Trophoblast cell (in vitro differentiated cells and primary cell): ENCODE results near the gene ARHGAP22.
A peak's percentile ranks its signal among the peaks of the same experiment; 100 is the strongest.

ENCODE experiments used
- DNase-seq, 2 donors: peaks; one replicate each; pipeline ENCODE4 v3.0.0-alpha.2; 2016
- H2AFZ ChIP-seq: 2 replicates; pipeline ENCODE4 v1.6.1; 2013; ENCODE audit warnings: low read length, moderate library complexity, mild to moderate bottlenecking; ENCODE audit not compliant: insufficient read depth, poor library complexity
- H2AK5ac ChIP-seq: 2 replicates; pipeline ENCODE4 v1.6.1; 2013; ENCODE audit warnings: mild to moderate bottlenecking, low read length
- H2BK120ac ChIP-seq: 2 replicates; pipeline ENCODE4 v1.6.1; 2013; ENCODE audit warnings: low read length, mild to moderate bottlenecking, moderate library complexity; ENCODE audit not compliant: insufficient read depth, poor library complexity
- H2BK12ac ChIP-seq: 2 replicates; pipeline ENCODE4 v1.6.1; 2013; ENCODE audit warnings: mild to moderate bottlenecking, low read length, moderate library complexity
- H2BK5ac ChIP-seq: 2 replicates; pipeline ENCODE4 v1.6.1; 2013; ENCODE audit warnings: low read length, low read depth, moderate library complexity, mild to moderate bottlenecking; ENCODE audit not compliant: poor library complexity
- H3K14ac ChIP-seq: 2 replicates; pipeline ENCODE4 v1.6.1; 2013; ENCODE audit warnings: mild to moderate bottlenecking, low read length
- H3K18ac ChIP-seq: 2 replicates; pipeline ENCODE4 v1.6.1; 2013; ENCODE audit warnings: mild to moderate bottlenecking, low read length
- H3K23ac ChIP-seq: 2 replicates; pipeline ENCODE4 v1.6.1; 2013; ENCODE audit warnings: low read length
- H3K27ac ChIP-seq: 2 replicates; pipeline ENCODE4 v1.5.1; 2013; ENCODE audit warnings: low read depth, mild to moderate bottlenecking, inconsistent platforms, low read length, moderate library complexity
- H3K27me3 ChIP-seq: 2 replicates; pipeline ENCODE4 v1.6.1; 2013; ENCODE audit warnings: inconsistent platforms, mild to moderate bottlenecking, low read length, moderate library complexity; ENCODE audit not compliant: insufficient read depth
- H3K36me3 ChIP-seq, 2 experiments: 1 replicate in 1 of 2; 2 replicates in 1 of 2; pipeline ENCODE4 v1.6.1; 2013; ENCODE audit warnings: low read length in 2 of 2, mild to moderate bottlenecking in 2 of 2, moderate library complexity in 1 of 2; ENCODE audit not compliant: insufficient read depth in 2 of 2, control insufficient read depth in 1 of 2
- H3K4ac ChIP-seq: 2 replicates; pipeline ENCODE4 v1.6.1; 2013; ENCODE audit warnings: low read depth, mild to moderate bottlenecking, low read length, moderate library complexity
- H3K4me1 ChIP-seq, 2 experiments: 1 replicate in 1 of 2; 2 replicates in 1 of 2; pipeline ENCODE4 v1.6.1; 2013; ENCODE audit warnings: low read length in 2 of 2, mild to moderate bottlenecking in 2 of 2, moderate library complexity in 1 of 2; ENCODE audit not compliant: insufficient read depth in 2 of 2, control insufficient read depth in 1 of 2
- H3K4me2 ChIP-seq: 2 replicates; pipeline ENCODE4 v1.6.1; 2013; ENCODE audit warnings: inconsistent platforms, mild to moderate bottlenecking, low read length, moderate library complexity
- H3K4me3 ChIP-seq: 2 replicates; pipeline ENCODE4 v1.5.1; 2013; ENCODE audit warnings: mild to moderate bottlenecking, low read depth, low read length, inconsistent platforms
- H3K79me1 ChIP-seq: one replicate; pipeline ENCODE4 v1.6.1; 2013; ENCODE audit warnings: low read length
- H3K79me2 ChIP-seq: 2 replicates; pipeline ENCODE4 v1.6.1; 2013; ENCODE audit warnings: low read length, mild to moderate bottlenecking; ENCODE audit not compliant: control insufficient read depth, insufficient read depth, poor library complexity
- H3K9ac ChIP-seq: 2 replicates; pipeline ENCODE4 v1.6.1; 2013; ENCODE audit warnings: mild to moderate bottlenecking, low read length
- H3K9me3 ChIP-seq: 2 replicates; pipeline ENCODE4 v1.6.1; 2013; ENCODE audit warnings: low read depth, mild to moderate bottlenecking, control low read depth, inconsistent platforms, low read length; ENCODE audit not compliant: insufficient read depth
- H4K12ac ChIP-seq: 2 replicates; pipeline ENCODE4 v1.6.1; 2013; ENCODE audit warnings: low read depth, mild to moderate bottlenecking, low read length, moderate library complexity
- H4K8ac ChIP-seq: 2 replicates; pipeline ENCODE4 v1.6.1; 2013; ENCODE audit warnings: low read depth, mild to moderate bottlenecking, low read length, moderate library complexity
- H4K91ac ChIP-seq: one replicate; pipeline ENCODE4 v1.6.1; 2013; ENCODE audit warnings: low read depth, mild to moderate bottlenecking, low read length, moderate library complexity
- WGBS: extraction: QIAGEN DNeasy Blood & Tissue Kit; methylation state at CpG from one replicate; pipeline ENCODE4 v1.1.7; 2013; ENCODE audit warnings: missing lambda C conversion rate; ENCODE audit not compliant: insufficient read length, insufficient coverage; ENCODE audit errors: extremely low coverage; 5-methylcytosine and 5-hydroxymethylcytosine counted together

ARHGAP22 gene

DNA sequence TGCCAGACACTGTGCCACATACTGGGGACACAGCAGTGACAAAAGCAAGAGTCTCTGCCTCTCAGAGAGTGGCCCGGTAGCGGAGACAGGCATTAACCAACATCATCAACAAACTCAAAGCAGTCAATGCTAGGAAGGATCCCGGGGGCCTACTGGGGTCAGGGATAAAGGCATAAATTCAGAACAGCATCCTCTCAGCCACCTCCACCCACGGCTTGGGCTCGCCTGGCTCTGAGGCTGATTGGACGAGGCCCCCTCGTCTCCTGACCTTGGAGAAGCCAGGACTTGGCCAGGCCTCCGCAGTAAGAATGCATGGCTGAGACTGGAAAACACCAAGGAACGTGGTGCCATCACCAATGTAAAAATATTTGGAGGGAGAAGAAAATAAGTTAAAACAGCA, 102.1 kb downstream of the ARHGAP22 start:
- Histone ChIP-seq H2BK5ac (no peak overlapping the region), H3K79me2 (no peaks in the 10 kb centered on the region), H3K18ac (no peak overlapping the region), H3K14ac (no peak overlapping the region), H2BK12ac (no peak overlapping the region), H4K91ac (no peak overlapping the region), H3K4me3 (no peak overlapping the region), H4K12ac (no peak overlapping the region), H3K27me3 (no peaks in the 10 kb centered on the region), H3K4me1 (no peaks in the 10 kb centered on the region), H2AK5ac (no peak overlapping the region), H3K4ac (no peak overlapping the region), H3K4me2 (no peak overlapping the region), H3K23ac (no peak overlapping the region), H3K36me3 (no peaks in the 10 kb centered on the region), H2BK120ac (no peak overlapping the region), H3K9ac (no peak overlapping the region), H3K79me1 (no peaks in the 10 kb centered on the region), H2AFZ (no peak overlapping the region), H3K9me3 (no peaks in the 10 kb centered on the region), H4K8ac (no peak overlapping the region), H3K27ac (no peak overlapping the region)
- no peak for DNase-seq
- no CpG with 5 or more reads among the region's 9 CpGs for WGBS

- no peak overlapping the region for H2AK5ac ChIP-seq
- H2BK12ac ChIP-seq = no peak overlapping the region
- H3K27me3 ChIP-seq = no peaks in the 10 kb centered on the region
- H3K9me3 ChIP-seq = no peaks in the 10 kb centered on the region
- H3K36me3 ChIP-seq = no peaks in the 10 kb centered on the region
- H4K91ac ChIP-seq = no peak overlapping the region
- H4K12ac ChIP-seq = no peak overlapping the region
- H2AFZ ChIP-seq = no peak overlapping the region
- H3K27ac ChIP-seq = no peak overlapping the region
- H3K4me1 ChIP-seq = peaks cover 1 to 6% of the 10 kb centered on the region in 2 experiments
- WGBS = 100% methylated on average over 1 of the region's 6 CpGs
- H3K4ac ChIP-seq = no peak overlapping the region
- no peaks in the 10 kb centered on the region for H3K79me1 ChIP-seq
- no peak overlapping the region for H2BK5ac ChIP-seq
- no peak overlapping the region for H3K23ac ChIP-seq
- no peaks in the 10 kb centered on the region for H3K79me2 ChIP-seq
- H4K8ac ChIP-seq = no peak overlapping the region
- H3K9ac ChIP-seq = no peak overlapping the region
- no peak overlapping the region for H3K18ac ChIP-seq
- H3K4me3 ChIP-seq = no peak overlapping the region
- no peak overlapping the region for H3K4me2 ChIP-seq
- H3K14ac ChIP-seq = no peak overlapping the region
- peak in 1 of 2 donors; percentile 19 for DNase-seq
- H2BK120ac ChIP-seq = no peak overlapping the region
Measured at GRCh38 chr10:48501787-48502771, 102.8 kb downstream of the ARHGAP22 start.

GRCh38 chr10:48501226-48501625, 103.6 kb downstream of the ARHGAP22 start:
- H3K4me1 ChIP-seq = peaks cover 10 to 13% of the 10 kb centered on the region in 2 experiments
- WGBS = no CpG with 5 or more reads among the region's 2 CpGs
- H4K12ac ChIP-seq = no peak overlapping the region
- H3K4me2 ChIP-seq = no peak overlapping the region
- no peak overlapping the region for H3K23ac ChIP-seq
- no peak overlapping the region for H3K4me3 ChIP-seq
- H3K27me3 ChIP-seq = no peaks in the 10 kb centered on the region
- no peaks in the 10 kb centered on the region for H3K79me1 ChIP-seq
- H3K4ac ChIP-seq = no peak overlapping the region
- no peak overlapping the region for H3K14ac ChIP-seq
- no peak overlapping the region for H4K91ac ChIP-seq
- H3K27ac ChIP-seq = no peak overlapping the region
- H3K79me2 ChIP-seq = no peaks in the 10 kb centered on the region
- no peaks in the 10 kb centered on the region for H3K36me3 ChIP-seq
- H2BK12ac ChIP-seq = no peak overlapping the region
- no peak overlapping the region for H4K8ac ChIP-seq
- no peak overlapping the region for H3K18ac ChIP-seq
- DNase-seq = no peak
- no peak overlapping the region for H2AFZ ChIP-seq
- H2BK5ac ChIP-seq = no peak overlapping the region
- no peak overlapping the region for H2BK120ac ChIP-seq
- H3K9me3 ChIP-seq = no peaks in the 10 kb centered on the region
- no peak overlapping the region for H2AK5ac ChIP-seq
- no peak overlapping the region for H3K9ac ChIP-seq

GRCh38 chr10:48500771-48501170, 104.1 kb downstream of the ARHGAP22 start:
- Histone ChIP-seq H4K12ac (no peak overlapping the region), H3K27ac (no peak overlapping the region), H3K4me1 (peaks cover 12 to 13% of the 10 kb centered on the region in 2 experiments), H2BK12ac (no peak overlapping the region), H2BK5ac (no peak overlapping the region), H3K79me2 (no peaks in the 10 kb centered on the region), H3K4me2 (no peak overlapping the region), H3K9ac (no peak overlapping the region), H3K79me1 (no peaks in the 10 kb centered on the region), H4K8ac (no peak overlapping the region), H3K14ac (no peak overlapping the region), H3K27me3 (no peaks in the 10 kb centered on the region), H3K36me3 (no peaks in the 10 kb centered on the region), H3K9me3 (no peaks in the 10 kb centered on the region), H3K4me3 (no peak overlapping the region), H2BK120ac (no peak overlapping the region), H2AFZ (no peak overlapping the region), H4K91ac (no peak overlapping the region), H2AK5ac (no peak overlapping the region), H3K18ac (no peak overlapping the region), H3K4ac (no peak overlapping the region), H3K23ac (no peak overlapping the region)
- WGBS = no CpG with 5 or more reads among the region's 4 CpGs
- no peak for DNase-seq
